HEK293T (cell line): ENCODE data around the gene ELMO2.
"Not testable (repeated sequence)": the region's sequence is repeated elsewhere in the genome, so short reads cannot be mapped to it uniquely, and the experiment has no call there.

Experiments used
- CTCF ChIA-PET: fragments of 350-600 bp; formaldehyde crosslinking; extraction: SDS; loops from one replicate; lab custom pipeline; 2021; ENCODE audit warnings: antibody characterized with exemption, inconsistent platforms; lab: Yijun Ruan, JAX
- POLR2A ChIA-PET: fragments of 350-600 bp; formaldehyde crosslinking; extraction: SDS; loops from one replicate; lab custom pipeline; 2020; ENCODE audit warnings: antibody characterized with exemption, inconsistent platforms; lab: Yijun Ruan, JAX
- DNase-seq: peaks from one replicate; pipeline ENCODE4 v3.0.0; 2012; ENCODE audit warnings: mixed read lengths; ENCODE audit errors: extremely low spot score
- ARNT ChIP-seq: fragments of 450-650 bp; IDR thresholded peaks from 2 replicates; pipeline ENCODE4 v1.6.1; 2017; ENCODE audit warnings: mild to moderate bottlenecking
- BHLHE40 ChIP-seq: fragments of 450-650 bp; IDR thresholded peaks from 2 replicates; pipeline ENCODE4 v1.6.1; 2016; ENCODE audit warnings: mild to moderate bottlenecking, moderate library complexity, borderline replicate concordance
- CTBP1 ChIP-seq: fragments of 450-650 bp; IDR thresholded peaks from 2 replicates; pipeline ENCODE4 v1.6.1; 2016; ENCODE audit warnings: borderline replicate concordance
- ELF4 ChIP-seq: fragments of 450-650 bp; IDR thresholded peaks from 2 replicates; pipeline ENCODE4 v1.6.1; 2017; ENCODE audit warnings: antibody characterized with exemption
- FOXA1 ChIP-seq: fragments of 450-650 bp; IDR thresholded peaks from 2 replicates; pipeline ENCODE4 v1.6.1; 2016; ENCODE audit warnings: mild to moderate bottlenecking
- FOXK2 ChIP-seq: fragments of 450-650 bp; IDR thresholded peaks from 2 replicates; pipeline ENCODE4 v1.6.1; 2016; ENCODE audit warnings: mild to moderate bottlenecking
- FOXM1 ChIP-seq: fragments of 450-650 bp; IDR thresholded peaks from 2 replicates; pipeline ENCODE4 v1.6.1; 2017; ENCODE audit warnings: mild to moderate bottlenecking, borderline replicate concordance
- HDGF ChIP-seq: fragments of 450-650 bp; IDR thresholded peaks from 2 replicates; pipeline ENCODE4 v1.6.1; 2017; ENCODE audit warnings: antibody characterized with exemption, borderline replicate concordance
- L3MBTL2 ChIP-seq: fragments of 450-650 bp; conservative IDR thresholded peaks from 2 replicates; pipeline ENCODE4 v1.6.1; 2016; ENCODE audit warnings: mild to moderate bottlenecking
- LEF1 ChIP-seq: fragments of 450-650 bp; IDR thresholded peaks from 2 replicates; pipeline ENCODE4 v1.6.1; 2017; ENCODE audit warnings: mild to moderate bottlenecking, borderline replicate concordance
- NFRKB ChIP-seq: fragments of 450-650 bp; IDR thresholded peaks from 2 replicates; pipeline ENCODE4 v1.6.1; 2016; ENCODE audit warnings: mild to moderate bottlenecking, moderate library complexity
- PKNOX1 ChIP-seq: fragments of 450-650 bp; IDR thresholded peaks from 2 replicates; pipeline ENCODE4 v1.6.1; 2016
- SP1 ChIP-seq: fragments of 450-650 bp; IDR thresholded peaks from 2 replicates; pipeline ENCODE4 v1.6.1; 2017
- SUZ12 ChIP-seq: fragments of 450-650 bp; IDR thresholded peaks from 2 replicates; pipeline ENCODE4 v1.6.1; 2016; ENCODE audit warnings: mild to moderate bottlenecking
- TARDBP ChIP-seq: fragments of 450-650 bp; IDR thresholded peaks from 2 replicates; pipeline ENCODE4 v1.6.1; 2016
- ZNF384 ChIP-seq: fragments of 450-650 bp; IDR thresholded peaks from 2 replicates; pipeline ENCODE4 v1.6.1; 2016

ELMO2 gene

GRCh38 chr20:46393967-46394366 lies 12.4 kb downstream of the ELMO2 start:
- DNase-seq = no peak
- CTCF ChIA-PET = no interaction called here
- TF ChIP-seq L3MBTL2 (no peak), BHLHE40 (no peak), PKNOX1 (no peak), SUZ12 (no peak), ELF4 (no peak), TARDBP (no peak), CTBP1 (no peak), ZNF384 (no peak), LEF1 (no peak), NFRKB (no peak), ARNT (no peak), FOXK2 (no peak), HDGF (no peak), FOXA1 (no peak), FOXM1 (no peak), SP1 (no peak)
- POLR2A ChIA-PET = no interaction called here

DNA sequence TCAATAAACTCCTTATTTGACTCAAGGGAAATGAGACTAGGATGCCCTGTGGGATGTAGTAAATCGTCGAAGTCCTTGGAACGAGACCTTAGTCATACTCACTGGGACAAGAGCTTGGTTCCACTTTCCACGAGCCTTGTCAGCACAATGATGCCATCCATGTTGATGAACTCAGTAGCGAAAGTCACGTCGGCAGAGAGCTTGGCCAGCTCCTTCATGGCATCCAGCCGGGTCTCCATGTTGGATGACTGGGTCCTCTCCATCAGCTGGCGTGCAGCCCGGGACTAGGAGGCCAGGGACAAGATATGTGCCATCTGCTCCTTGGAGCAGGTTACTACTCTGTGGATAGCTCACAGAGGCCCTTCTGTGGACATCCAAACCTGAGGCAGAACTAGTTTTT lies 17.5 kb downstream of the ELMO2 start:
- DNase-seq = no peak
- no peak for TF ChIP-seq TARDBP
- no peak for TF ChIP-seq CTBP1
- TF ChIP-seq BHLHE40 = no peak
- no peak for TF ChIP-seq SP1
- TF ChIP-seq PKNOX1 = no peak
- TF ChIP-seq ARNT = no peak
- TF ChIP-seq SUZ12 = no peak
- no peak for TF ChIP-seq NFRKB
- CTCF ChIA-PET = no interaction called here
- POLR2A ChIA-PET = no interaction called here

- TF ChIP-seq PKNOX1 (no peak), LEF1 (no peak), ARNT (no peak), TARDBP (no peak), ELF4 (no peak), FOXA1 (no peak), ZNF384 (no peak), FOXM1 (no peak)
- ChIA-PET POLR2A (no interaction called here), CTCF (no interaction called here)
Measured at GRCh38 chr20:46388201-46388836, 18.1 kb downstream of the ELMO2 start.

DNA sequence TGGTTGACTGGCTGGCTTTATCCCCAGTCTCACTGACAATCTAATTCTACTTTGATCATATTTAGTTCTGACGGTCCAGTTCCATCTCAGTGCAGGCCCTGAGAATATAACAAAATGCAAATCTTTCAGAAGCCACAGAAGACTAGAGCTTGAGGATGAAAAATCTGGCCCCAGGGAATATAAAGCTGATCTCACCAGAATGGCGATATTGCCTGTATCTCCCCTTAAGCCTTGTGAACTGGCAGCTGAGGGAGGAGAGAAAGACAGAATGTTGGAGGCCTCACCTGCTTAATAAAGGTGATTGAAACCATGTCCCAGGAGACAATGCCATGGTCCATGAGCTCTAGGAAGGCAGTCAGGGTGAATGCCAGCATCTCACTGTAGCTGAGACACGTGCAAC lies 19.4 kb downstream of the ELMO2 start:
- CTCF ChIA-PET = interaction anchor here (0.6 kb wide), 1 partner anchor 192 kb away, joined by 4 read pairs; no protein-coding TSS in a partner anchor
- POLR2A ChIA-PET, DNase-seq: not testable (repeated sequence)

More at GRCh38 chr20:46388201-46388836, 18.1 kb downstream of the ELMO2 start:
- DNase-seq = no peak

DNA sequence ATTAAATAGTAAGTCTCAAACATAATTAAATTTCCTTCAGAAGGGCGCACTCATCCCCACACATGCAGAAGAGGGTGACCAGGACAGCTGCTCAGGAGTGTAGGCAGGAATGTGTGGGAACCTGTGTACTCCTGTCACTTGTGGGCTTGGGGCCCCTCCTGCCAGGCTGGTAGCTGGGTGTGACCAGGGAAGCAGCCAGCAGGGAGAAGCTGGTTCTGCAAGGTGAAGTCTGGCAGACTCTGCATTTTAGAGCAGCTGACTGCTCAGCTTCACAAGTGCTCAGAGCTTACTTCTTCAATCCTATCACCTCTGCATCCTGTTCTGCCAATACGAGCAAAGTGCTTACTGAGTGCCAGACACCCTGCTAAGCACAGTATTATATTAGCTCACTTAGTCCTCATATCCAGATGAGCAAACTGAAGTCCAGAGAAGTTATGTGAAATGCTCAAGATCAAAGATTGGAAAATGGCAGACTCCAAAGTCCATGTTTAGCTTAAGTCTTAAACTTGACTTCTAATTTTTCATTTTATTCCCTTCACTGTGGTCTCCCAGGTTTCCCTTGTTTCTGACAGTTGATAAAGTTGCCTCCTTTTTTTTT lies 27.9 kb downstream of the ELMO2 start:
- no peak for DNase-seq
- CTCF ChIA-PET = interaction anchor here (0.6 kb wide), 1 partner anchor 1112 kb away, joined by 3 read pairs; no protein-coding TSS in a partner anchor
- POLR2A ChIA-PET = interaction anchor here (1.8 kb wide), 1 partner anchor 14 kb away, joined by 9 read pairs; no protein-coding TSS in a partner anchor
- no peak for TF ChIP-seq ARNT
- TF ChIP-seq CTBP1 = no peak
- TF ChIP-seq NFRKB = no peak
- TF ChIP-seq L3MBTL2 = no peak
- TF ChIP-seq ELF4 = no peak
- no peak for TF ChIP-seq FOXK2
- no peak for TF ChIP-seq FOXM1
- TF ChIP-seq BHLHE40 = no peak
- TF ChIP-seq FOXA1 = no peak
- no peak for TF ChIP-seq LEF1

GRCh38 chr20:46377518-46377917 lies 28.9 kb downstream of the ELMO2 start:
- TF ChIP-seq HDGF (no peak), L3MBTL2 (no peak), FOXK2 (no peak), ELF4 (no peak), PKNOX1 (no peak), NFRKB (no peak), TARDBP (no peak), SUZ12 (no peak), FOXM1 (no peak), BHLHE40 (no peak), CTBP1 (no peak), SP1 (no peak), FOXA1 (no peak), ZNF384 (no peak), LEF1 (no peak), ARNT (no peak)
- ChIA-PET CTCF (interaction anchor here (0.6 kb wide), 1 partner anchor 13 kb away, joined by 4 read pairs; no protein-coding TSS in a partner anchor), POLR2A (interaction anchor here (5.1 kb wide), 1 partner anchor 14 kb away, joined by 27 read pairs; no protein-coding TSS in a partner anchor)
- no peak for DNase-seq
